GM19023 (cell line): ENCODE data around the gene MACROD2.

ENCODE experiments used
- ATAC-seq: cut with Tn5 transposase; IDR thresholded peaks from one replicate; pipeline ENCODE4 v1.9.1; 2021; ENCODE audit warnings: mild to moderate bottlenecking, moderate library complexity; ENCODE audit not compliant: unreplicated experiment

Gene MACROD2

GRCh38 chr20:14568701-14569100 lies 573.4 kb downstream of the MACROD2 start:
- no peak for ATAC-seq

- ATAC-seq: no peak
Measured at GRCh38 chr20:14569641-14570040, 574.3 kb downstream of the MACROD2 start.

GRCh38 chr20:14570811-14571210 lies 575.5 kb downstream of the MACROD2 start:
- no peak for ATAC-seq

- no peak for ATAC-seq
Measured at GRCh38 chr20:14573676-14574075, 578.4 kb downstream of the MACROD2 start.

- ATAC-seq: no peak
Measured at GRCh38 chr20:14576196-14576877, 581.0 kb downstream of the MACROD2 start.

- no peak for ATAC-seq
Measured at GRCh38 chr20:14580418-14581074, 585.2 kb downstream of the MACROD2 start.

- no peak for ATAC-seq
Measured at GRCh38 chr20:14581731-14582130, 586.4 kb downstream of the MACROD2 start.

- no peak for ATAC-seq
Measured at GRCh38 chr20:14582855-14583254, 587.5 kb downstream of the MACROD2 start.

- ATAC-seq: no peak
Measured at GRCh38 chr20:14583413-14583812, 588.1 kb downstream of the MACROD2 start.

GRCh38 chr20:14589383-14589782 lies 594.1 kb downstream of the MACROD2 start:
- ATAC-seq: no peak

- ATAC-seq: no peak
Measured at GRCh38 chr20:14595051-14595450, 599.7 kb downstream of the MACROD2 start.

- no peak for ATAC-seq
Measured at GRCh38 chr20:14597206-14597715, 601.9 kb downstream of the MACROD2 start.

GRCh38 chr20:14599613-14600012 lies 604.3 kb downstream of the MACROD2 start:
- no peak for ATAC-seq

- ATAC-seq: no peak
Measured at GRCh38 chr20:14600527-14600926, 605.2 kb downstream of the MACROD2 start.

GRCh38 chr20:14604143-14604542 lies 608.8 kb downstream of the MACROD2 start:
- no peak for ATAC-seq

- no peak for ATAC-seq
Measured at GRCh38 chr20:14609328-14610221, 614.3 kb downstream of the MACROD2 start.

- ATAC-seq: no peak
Measured at GRCh38 chr20:14611479-14611878, 616.2 kb downstream of the MACROD2 start.

GRCh38 chr20:14612391-14612790 lies 617.1 kb downstream of the MACROD2 start:
- no peak for ATAC-seq

GRCh38 chr20:14616003-14616402 lies 620.7 kb downstream of the MACROD2 start:
- no peak for ATAC-seq

GRCh38 chr20:14617123-14617522 lies 621.8 kb downstream of the MACROD2 start:
- no peak for ATAC-seq

GRCh38 chr20:14619411-14619810 lies 624.1 kb downstream of the MACROD2 start:
- ATAC-seq: no peak
